SK-N-SH (cell line): ENCODE results near the gene PCSK5.

Experiments used
- MAX ChIP-seq: IDR thresholded peaks from 2 replicates; pipeline ENCODE4 v1.4.0; 2012; ENCODE audit warnings: low read depth
- NRF1 ChIP-seq: IDR thresholded peaks from 2 replicates; pipeline ENCODE4 v1.6.1; 2012; ENCODE audit warnings: low read depth, mild to moderate bottlenecking, low read length
- USF2 ChIP-seq: fragments of 150-350 bp; IDR thresholded peaks from 2 replicates; pipeline ENCODE4 v1.6.1; 2017; ENCODE audit warnings: antibody characterized with exemption, low read length, low read depth, borderline replicate concordance

DNA sequence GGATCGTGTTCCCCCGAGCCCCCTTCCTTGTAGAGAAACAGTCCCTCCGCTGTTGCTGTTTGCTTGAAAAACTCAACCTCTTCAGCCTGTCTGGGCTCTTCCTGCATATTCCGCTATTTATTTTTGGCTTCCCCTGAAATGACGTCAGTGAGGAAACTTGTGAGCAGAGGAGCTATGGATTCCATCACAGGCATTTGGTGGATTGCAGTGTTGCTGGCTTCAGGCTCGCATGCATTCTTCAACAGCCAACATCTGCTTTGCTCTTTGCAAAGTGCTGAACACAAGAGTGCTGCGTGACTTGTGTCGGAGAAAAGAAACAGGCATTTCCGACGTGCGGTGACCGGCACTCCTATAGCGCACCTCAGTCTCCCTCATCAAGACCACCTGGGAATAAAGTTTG, 271.1 kb downstream of the PCSK5 start:
- TF ChIP-seq USF2: no peak
- TF ChIP-seq NRF1: no peak
- TF ChIP-seq MAX: no peak
